ENCODE results near the gene ISG20.

Gene ISG20

DNA sequence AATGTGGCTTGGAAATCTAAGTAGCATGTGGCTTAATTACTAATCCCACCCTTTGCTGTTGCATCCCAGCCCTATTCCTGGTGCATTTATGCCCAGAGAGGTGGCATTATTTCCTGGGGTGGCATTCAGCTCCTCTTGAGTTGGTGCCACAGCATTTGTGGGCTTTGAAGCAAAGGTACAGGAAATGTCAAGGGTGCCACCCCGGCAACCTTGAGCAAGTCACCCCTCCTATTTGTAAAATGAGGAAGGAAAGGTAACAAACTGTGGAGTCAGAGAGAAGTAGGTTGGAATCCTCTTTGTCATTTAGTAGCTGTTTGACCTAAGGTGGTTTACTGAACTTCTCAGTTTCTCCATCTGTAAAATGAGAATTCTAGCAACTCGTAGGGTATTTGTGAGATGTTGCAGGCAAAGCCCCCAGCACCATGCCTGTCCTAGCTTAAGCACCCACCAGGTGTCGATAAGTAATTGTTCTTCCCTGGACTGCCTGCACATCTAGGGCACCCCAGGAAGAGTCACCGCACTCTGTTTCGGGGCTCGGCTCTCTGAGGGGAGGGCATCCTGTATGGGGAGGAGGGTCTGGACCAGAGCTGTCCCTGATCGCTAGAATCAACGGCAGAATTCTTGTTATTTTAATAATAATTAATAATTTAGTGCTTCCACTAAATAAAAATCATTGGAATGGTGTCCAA, 17.1 kb downstream of the ISG20 start:
- no peak overlapping the region for H3K27ac ChIP-seq
- TF ChIP-seq ZFX (IDR thresholded peaks at IDR 0.05; ENCODE audit: borderline replicate concordance): no peak
- TF ChIP-seq, protein P1, sequence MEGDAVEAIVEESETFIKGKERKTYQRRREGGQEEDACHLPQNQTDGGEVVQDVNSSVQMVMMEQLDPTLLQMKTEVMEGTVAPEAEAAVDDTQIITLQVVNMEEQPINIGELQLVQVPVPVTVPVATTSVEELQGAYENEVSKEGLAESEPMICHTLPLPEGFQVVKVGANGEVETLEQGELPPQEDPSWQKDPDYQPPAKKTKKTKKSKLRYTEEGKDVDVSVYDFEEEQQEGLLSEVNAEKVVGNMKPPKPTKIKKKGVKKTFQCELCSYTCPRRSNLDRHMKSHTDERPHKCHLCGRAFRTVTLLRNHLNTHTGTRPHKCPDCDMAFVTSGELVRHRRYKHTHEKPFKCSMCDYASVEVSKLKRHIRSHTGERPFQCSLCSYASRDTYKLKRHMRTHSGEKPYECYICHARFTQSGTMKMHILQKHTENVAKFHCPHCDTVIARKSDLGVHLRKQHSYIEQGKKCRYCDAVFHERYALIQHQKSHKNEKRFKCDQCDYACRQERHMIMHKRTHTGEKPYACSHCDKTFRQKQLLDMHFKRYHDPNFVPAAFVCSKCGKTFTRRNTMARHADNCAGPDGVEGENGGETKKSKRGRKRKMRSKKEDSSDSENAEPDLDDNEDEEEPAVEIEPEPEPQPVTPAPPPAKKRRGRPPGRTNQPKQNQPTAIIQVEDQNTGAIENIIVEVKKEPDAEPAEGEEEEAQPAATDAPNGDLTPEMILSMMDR (IDR thresholded peaks at IDR 0.05): no peak

GRCh38 chr15:88656760-88657221, 18.0 kb downstream of the ISG20 start:
- no peak overlapping the region for H3K27ac ChIP-seq
- TF ChIP-seq ZFX (IDR thresholded peaks at IDR 0.05; ENCODE audit: borderline replicate concordance): no peak
- TF ChIP-seq, protein P1 (IDR thresholded peaks at IDR 0.05): no peak

DNA sequence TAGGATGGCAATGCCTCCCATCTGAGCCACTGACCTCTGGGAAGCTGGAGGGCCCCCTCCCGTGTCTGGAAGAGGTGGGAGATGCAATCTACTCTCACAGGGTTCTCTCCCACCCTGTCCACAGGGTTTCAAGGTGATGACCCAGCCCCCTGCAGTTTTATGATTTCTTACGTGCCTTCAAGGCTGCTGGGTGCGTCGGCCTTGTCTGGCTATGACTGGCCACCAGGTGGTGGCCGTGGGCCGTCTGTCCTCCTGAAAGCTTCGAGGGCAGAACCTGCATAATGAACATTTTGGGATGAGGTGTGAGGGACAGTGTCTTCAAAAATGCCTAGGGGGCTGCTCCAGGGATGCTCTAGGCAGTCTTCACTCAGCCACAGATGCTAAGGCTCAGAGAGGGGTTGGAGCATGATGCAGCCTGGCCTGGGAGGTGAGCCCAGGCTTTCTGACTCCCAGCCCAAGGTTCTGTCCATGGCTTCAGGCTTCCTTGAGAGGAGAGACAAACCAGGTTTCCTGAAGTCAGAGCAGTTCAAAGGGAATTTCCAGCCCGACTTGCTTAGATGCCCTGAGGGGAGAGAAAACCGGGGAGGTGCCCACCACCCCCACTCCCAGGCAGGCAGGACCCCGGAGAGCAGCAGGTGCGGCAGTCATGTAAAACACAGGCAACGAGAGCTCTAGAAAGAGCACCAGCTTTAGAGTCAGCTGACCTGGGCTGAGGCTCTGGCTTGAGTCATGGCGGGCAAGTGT, 18.7 kb downstream of the ISG20 start:
- H3K27ac ChIP-seq: no peak overlapping the region
- TF ChIP-seq ZFX (IDR thresholded peaks at IDR 0.05; ENCODE audit: borderline replicate concordance): no peak
- TF ChIP-seq, protein P1 (IDR thresholded peaks at IDR 0.05): peak; percentile 89

- H3K27ac ChIP-seq: no peak overlapping the region
- TF ChIP-seq ZFX (IDR thresholded peaks at IDR 0.05; ENCODE audit: borderline replicate concordance): no peak
- TF ChIP-seq, protein P1 (IDR thresholded peaks at IDR 0.05): no peak
Observed at GRCh38 chr15:88658070-88658965, 19.5 kb downstream of the ISG20 start.

- no peak for TF ChIP-seq ZFX (IDR thresholded peaks at IDR 0.05; ENCODE audit: borderline replicate concordance)
- TF ChIP-seq, protein P1 (IDR thresholded peaks at IDR 0.05): no peak
- no peak overlapping the region for H3K27ac ChIP-seq
Observed at GRCh38 chr15:88658972-88659931, 20.4 kb downstream of the ISG20 start.

- no peak overlapping the region for H3K27ac ChIP-seq
- TF ChIP-seq, protein P1 (IDR thresholded peaks at IDR 0.05): no peak
- no peak for TF ChIP-seq ZFX (IDR thresholded peaks at IDR 0.05; ENCODE audit: borderline replicate concordance)
Observed at GRCh38 chr15:88661041-88661700, 22.4 kb downstream of the ISG20 start.

Measured in 22Rv1 (cell line).